ENCODE measurements around the gene CAMSAP2. TPM values are rescaled to one million over a fixed set of nuclear protein-coding genes. Genes with fewer than 3 reads are reported as not detected.

The CAMSAP2 gene
- total RNA-seq, 2 donors from 2014 or later: 22.1 to 22.2 TPM

DNA sequence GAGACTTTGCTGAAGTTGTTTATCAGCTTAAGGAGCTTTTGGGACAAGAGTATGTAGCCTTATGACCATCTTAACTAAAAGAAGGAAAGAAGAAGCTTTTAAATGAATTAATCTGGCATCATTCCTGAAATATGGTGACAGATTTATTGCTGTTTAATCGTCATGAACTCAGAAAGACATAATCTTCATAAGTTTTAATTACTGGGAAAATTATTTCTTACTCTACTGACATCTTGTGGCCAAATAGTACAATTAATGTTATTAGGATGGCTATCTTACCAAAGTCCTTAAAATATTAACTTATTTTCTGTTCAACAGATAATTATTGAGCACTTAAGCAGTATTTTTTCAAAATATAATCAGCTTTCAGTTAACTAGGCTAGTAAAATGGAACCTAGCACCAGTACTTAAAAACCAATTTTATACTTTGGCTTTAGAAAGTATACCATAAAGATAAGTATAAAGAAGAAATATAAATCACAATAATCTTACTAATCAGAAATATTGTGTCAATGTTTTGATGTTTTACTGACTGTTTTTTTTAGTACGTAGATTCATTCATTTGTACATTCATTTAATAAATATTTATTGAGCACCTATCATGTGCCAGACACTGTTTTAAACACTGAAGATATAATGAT, 99.4 kb downstream of the CAMSAP2 start:
- no peak overlapping the region for H3K27ac Mint-ChIP-seq
- no peak overlapping the region for H3K27ac ChIP-seq (ENCODE audit: low read depth, low read length)
- 75% methylated on average over 1 of the region's 2 CpGs; no CpG with 5 or more reads in 1 of the 2 experiments for WGBS, 2 experiments (ENCODE audit: insufficient coverage in 1 of 2, insufficient read length in 1 of 2)

DNA sequence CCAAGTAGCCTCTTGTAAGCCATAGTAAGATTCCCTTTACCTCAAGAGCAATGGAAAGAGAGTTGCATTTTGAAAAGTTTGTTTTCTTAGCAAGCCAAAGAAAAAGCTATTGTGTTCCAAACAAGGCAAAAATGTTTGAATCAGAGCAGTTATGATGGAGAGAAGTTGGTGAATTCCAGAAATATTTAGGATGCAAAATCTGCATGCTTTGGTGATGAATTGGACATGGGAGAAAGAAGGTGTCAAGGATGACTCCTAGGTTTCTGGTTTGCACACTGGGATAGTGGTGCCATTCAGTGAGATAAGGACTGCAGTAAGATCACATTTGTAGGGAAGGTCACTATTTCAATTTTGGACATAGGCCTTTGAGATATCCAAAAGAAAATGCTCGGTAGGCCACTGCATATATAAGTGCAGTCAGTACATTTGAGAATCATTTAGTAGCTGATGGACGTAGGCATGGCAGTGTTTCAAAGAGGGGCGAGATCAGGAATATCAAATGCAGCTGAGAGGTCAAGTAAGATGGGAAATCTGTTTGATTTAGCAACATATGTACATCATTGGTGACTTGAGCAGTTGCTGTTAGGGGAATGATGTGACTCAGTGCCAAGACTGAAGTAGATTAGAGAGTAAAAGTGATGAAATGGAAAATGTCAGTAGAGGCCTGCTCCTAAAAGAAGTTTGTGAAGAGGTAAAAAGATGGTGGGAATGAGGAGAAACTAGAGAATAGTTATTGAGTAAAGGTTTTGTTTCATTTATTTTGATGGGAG, 100.2 kb downstream of the CAMSAP2 start:
- Histone ChIP-seq H3K4me3 (ENCODE audit: low read length) (no peak overlapping the region), H3K27me3 (ENCODE audit: control insufficient read depth, insufficient read depth, low read length, poor library complexity, severe bottlenecking) (no peaks in the 10 kb centered on the region), H3K9ac (ENCODE audit: extremely low read depth, low read length, poor library complexity, severe bottlenecking) (no peak overlapping the region), H3K4me1 (ENCODE audit: control insufficient read depth, insufficient read depth, low read length) (no peaks in the 10 kb centered on the region), H3K27ac (ENCODE audit: low read depth, low read length) (no peak overlapping the region), H3K9me3 (ENCODE audit: control insufficient read depth, low read length) (peaks cover 14% of the 10 kb centered on the region), H3K36me3 (ENCODE audit: control insufficient read depth, insufficient read depth, low read length) (peaks cover 51% of the 10 kb centered on the region)
- no peak overlapping the region for H3K4me3 Mint-ChIP-seq
- peaks cover 31% of the 10 kb centered on the region for H3K36me3 Mint-ChIP-seq (ENCODE audit: low read depth)
- no peak overlapping the region for H3K27ac Mint-ChIP-seq
- DNase-seq: no peak
- TF ChIP-seq, protein P1, sequence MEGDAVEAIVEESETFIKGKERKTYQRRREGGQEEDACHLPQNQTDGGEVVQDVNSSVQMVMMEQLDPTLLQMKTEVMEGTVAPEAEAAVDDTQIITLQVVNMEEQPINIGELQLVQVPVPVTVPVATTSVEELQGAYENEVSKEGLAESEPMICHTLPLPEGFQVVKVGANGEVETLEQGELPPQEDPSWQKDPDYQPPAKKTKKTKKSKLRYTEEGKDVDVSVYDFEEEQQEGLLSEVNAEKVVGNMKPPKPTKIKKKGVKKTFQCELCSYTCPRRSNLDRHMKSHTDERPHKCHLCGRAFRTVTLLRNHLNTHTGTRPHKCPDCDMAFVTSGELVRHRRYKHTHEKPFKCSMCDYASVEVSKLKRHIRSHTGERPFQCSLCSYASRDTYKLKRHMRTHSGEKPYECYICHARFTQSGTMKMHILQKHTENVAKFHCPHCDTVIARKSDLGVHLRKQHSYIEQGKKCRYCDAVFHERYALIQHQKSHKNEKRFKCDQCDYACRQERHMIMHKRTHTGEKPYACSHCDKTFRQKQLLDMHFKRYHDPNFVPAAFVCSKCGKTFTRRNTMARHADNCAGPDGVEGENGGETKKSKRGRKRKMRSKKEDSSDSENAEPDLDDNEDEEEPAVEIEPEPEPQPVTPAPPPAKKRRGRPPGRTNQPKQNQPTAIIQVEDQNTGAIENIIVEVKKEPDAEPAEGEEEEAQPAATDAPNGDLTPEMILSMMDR (conservative IDR thresholded peaks at IDR 0.05): no peak
- H3K4me1 Mint-ChIP-seq: no peaks in the 10 kb centered on the region
- no peaks in the 10 kb centered on the region for H3K27me3 Mint-ChIP-seq (ENCODE audit: insufficient read depth)
- WGBS, 2 experiments (ENCODE audit: insufficient coverage in 1 of 2, insufficient read length in 1 of 2): 95 to 96% methylated on average over 3 of the region's 3 CpGs
- H3K9me3 Mint-ChIP-seq: peaks cover 10% of the 10 kb centered on the region

More for the DNA sequence above, 99.4 kb downstream of the CAMSAP2 start:
- H3K27me3 Mint-ChIP-seq (ENCODE audit: insufficient read depth): no peaks in the 10 kb centered on the region
- Histone ChIP-seq H3K4me3 (ENCODE audit: low read length) (no peak overlapping the region), H3K9ac (ENCODE audit: extremely low read depth, low read length, poor library complexity, severe bottlenecking) (no peak overlapping the region), H3K4me1 (ENCODE audit: control insufficient read depth, insufficient read depth, low read length) (no peaks in the 10 kb centered on the region), H3K36me3 (ENCODE audit: control insufficient read depth, insufficient read depth, low read length) (peaks cover 43% of the 10 kb centered on the region), H3K27me3 (ENCODE audit: control insufficient read depth, insufficient read depth, low read length, poor library complexity, severe bottlenecking) (no peaks in the 10 kb centered on the region), H3K9me3 (ENCODE audit: control insufficient read depth, low read length) (peaks cover 14% of the 10 kb centered on the region)
- H3K4me1 Mint-ChIP-seq: no peaks in the 10 kb centered on the region
- peaks cover 10% of the 10 kb centered on the region for H3K9me3 Mint-ChIP-seq
- TF ChIP-seq, protein P1 (conservative IDR thresholded peaks at IDR 0.05): peak; percentile 72
- peaks cover 32% of the 10 kb centered on the region for H3K36me3 Mint-ChIP-seq (ENCODE audit: low read depth)
- DNase-seq: no peak
- H3K4me3 Mint-ChIP-seq: no peak overlapping the region

DNA sequence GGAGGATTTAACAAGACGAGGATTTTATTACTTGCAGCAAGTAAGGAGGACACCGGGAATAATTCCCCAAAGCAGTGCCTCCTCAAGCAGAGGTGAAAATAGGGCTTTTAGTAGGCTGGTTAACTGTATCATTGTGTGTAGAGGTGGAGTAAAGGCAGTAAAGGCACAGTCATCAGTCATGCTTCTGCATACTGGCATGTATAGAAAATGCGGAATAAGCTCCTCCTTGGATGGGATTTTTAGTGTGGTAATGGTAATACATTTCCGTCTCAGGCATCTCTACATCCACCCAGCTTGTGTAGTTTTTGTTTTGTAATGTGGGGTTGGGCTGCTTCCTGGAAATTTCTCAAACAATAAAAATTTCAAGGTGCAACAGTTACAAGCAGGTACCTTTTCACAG, 106.7 kb downstream of the CAMSAP2 start:
- no peak overlapping the region for H3K4me3 Mint-ChIP-seq
- WGBS, 2 experiments (ENCODE audit: insufficient coverage in 1 of 2, insufficient read length in 1 of 2): 96 to 97% methylated on average over 3 to 4 of the region's 4 CpGs
- H3K27ac ChIP-seq (ENCODE audit: low read depth, low read length): no peak overlapping the region
- no peaks in the 10 kb centered on the region for H3K4me1 ChIP-seq (ENCODE audit: control insufficient read depth, insufficient read depth, low read length)
- no peaks in the 10 kb centered on the region for H3K4me1 Mint-ChIP-seq
- no peaks in the 10 kb centered on the region for H3K9me3 ChIP-seq (ENCODE audit: control insufficient read depth, low read length)
- H3K27me3 Mint-ChIP-seq (ENCODE audit: insufficient read depth): no peaks in the 10 kb centered on the region
- no peak overlapping the region for H3K4me3 ChIP-seq (ENCODE audit: low read length)
- no peaks in the 10 kb centered on the region for H3K9me3 Mint-ChIP-seq
- no peak overlapping the region for H3K9ac ChIP-seq (ENCODE audit: extremely low read depth, low read length, poor library complexity, severe bottlenecking)
- DNase-seq: no peak
- H3K27me3 ChIP-seq (ENCODE audit: control insufficient read depth, insufficient read depth, low read length, poor library complexity, severe bottlenecking): no peaks in the 10 kb centered on the region
- H3K36me3 ChIP-seq (ENCODE audit: control insufficient read depth, insufficient read depth, low read length): peaks cover 78% of the 10 kb centered on the region
- TF ChIP-seq, protein P1 (conservative IDR thresholded peaks at IDR 0.05): no peak
- H3K36me3 Mint-ChIP-seq (ENCODE audit: low read depth): peaks cover 41% of the 10 kb centered on the region
- H3K27ac Mint-ChIP-seq: peak overlapping the region; percentile 36
